Suppressor macrophage treated with lipopolysaccharide for 1 hour (primary cell): ENCODE data around the gene KLF11.
"Not testable (repeated sequence)": the region's sequence is repeated elsewhere in the genome, so short reads cannot be mapped to it uniquely, and the experiment has no call there.

ENCODE experiments used
- DNase-seq, 3 donors: peaks; one replicate each; pipeline ENCODE4 v3.0.0-alpha.2; 2020 to 2022

KLF11 gene

GRCh38 chr2:10009811-10010781 is 33.3 kb upstream of the KLF11 start:
- DNase-seq, result no peak

GRCh38 chr2:10010861-10011605 is 32.3 kb upstream of the KLF11 start:
- DNase-seq, result not testable (repeated sequence)

DNA sequence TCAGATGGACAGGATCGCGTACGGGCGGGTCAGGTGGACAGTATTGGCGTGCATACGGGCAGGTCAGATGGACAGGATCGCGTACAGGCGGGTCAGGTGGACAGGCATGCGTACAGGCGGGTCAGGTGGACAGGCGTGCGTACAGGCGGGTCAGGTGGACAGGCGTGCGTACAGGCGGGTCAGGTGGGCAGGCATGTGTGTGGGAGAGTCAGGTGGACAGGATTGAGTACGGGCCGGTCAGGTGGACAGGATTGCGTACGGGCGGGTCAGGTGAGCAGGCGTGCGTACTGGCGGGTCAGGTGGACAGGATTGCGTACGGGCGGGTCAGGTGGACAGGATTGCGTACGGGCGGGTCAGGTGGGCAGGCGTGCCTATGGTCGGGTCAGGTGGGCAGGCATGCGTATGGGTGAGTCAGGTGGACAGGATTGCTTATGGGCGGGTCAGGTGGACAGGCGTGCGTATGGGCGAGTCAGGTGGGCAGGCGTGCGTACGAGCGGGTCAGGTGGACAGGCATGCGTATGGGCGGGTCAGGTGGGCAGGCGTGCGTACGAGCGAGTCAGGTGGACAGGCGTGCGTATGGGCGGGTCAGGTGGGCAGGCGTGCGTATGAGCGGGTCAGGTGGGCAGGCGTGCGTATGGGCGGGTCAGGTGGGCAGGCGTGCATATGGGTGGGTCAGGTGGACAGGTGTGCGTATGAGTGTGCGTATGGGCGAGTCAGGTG is 31.6 kb upstream of the KLF11 start:
- DNase-seq, result not testable (repeated sequence)

DNA sequence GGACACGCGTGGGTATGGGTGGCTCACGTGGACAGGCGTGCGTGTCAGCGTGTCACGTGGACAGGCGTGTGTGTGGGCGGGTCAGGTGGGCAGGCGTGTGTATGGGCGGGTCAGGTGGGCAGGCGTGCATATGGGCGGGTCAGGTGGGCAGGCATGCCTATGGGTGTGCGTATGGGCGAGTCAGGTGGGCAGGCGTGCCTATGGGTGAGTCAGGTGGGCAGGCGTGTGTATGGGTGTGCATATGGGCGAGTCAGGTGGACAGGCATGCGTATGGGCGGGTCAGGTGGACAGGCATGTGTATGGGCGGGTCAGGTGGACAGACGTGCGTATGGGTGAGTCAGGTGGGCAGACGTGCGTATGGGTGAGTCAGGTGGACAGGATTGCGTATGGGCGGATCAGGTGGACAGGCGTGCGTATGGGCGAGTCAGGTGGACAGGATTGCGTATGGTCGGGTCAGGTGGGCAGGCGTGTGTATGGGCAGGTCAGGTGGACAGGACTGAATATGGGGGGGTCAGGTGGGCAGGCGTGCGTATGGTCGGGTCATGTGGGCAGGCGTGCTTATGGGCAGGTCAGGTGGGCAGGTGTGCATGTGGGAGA is 30.9 kb upstream of the KLF11 start:
- not testable (repeated sequence) for DNase-seq

- no peak for DNase-seq
Observed at GRCh38 chr2:10012963-10013461, 30.3 kb upstream of the KLF11 start.

DNA sequence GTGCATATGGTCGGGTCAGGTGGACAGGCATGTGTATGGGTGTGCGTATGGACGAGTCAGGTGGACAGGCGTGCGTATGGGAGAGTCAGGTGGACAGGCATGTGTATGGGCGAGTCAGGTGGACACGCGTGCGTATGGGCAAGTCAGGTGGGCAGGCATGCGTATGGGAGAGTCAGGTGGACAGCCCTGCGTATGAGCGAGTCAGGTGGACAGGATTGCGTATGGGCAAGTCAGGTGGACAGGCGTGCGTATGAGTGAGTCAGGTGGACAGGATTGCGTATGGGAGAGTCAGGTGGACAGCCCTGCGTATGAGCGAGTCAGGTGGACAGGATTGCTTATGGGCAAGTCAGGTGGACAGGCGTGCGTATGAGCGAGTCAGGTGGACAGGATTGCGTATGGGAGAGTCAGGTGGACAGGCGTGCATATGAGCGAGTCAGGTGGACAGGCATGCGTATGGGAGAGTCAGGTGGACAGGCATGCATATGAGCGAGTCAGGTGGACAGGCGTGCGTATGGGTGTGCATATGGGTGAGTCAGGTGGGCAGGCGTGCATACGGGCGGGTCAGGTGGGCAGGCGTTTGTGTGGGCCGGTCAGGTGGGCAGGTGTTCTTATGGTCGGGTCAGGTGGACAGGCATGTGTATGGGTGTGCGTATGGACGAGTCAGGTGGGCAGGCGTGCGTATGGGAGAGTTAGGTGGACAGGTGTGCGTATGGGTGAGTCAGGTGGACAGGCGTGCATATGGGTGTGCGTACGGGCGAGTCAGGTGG is 29.5 kb upstream of the KLF11 start:
- DNase-seq, result not testable (repeated sequence)

GRCh38 chr2:10014418-10015190 is 28.7 kb upstream of the KLF11 start:
- DNase-seq, result no peak

GRCh38 chr2:10015376-10015989 is 27.9 kb upstream of the KLF11 start:
- not testable (repeated sequence) for DNase-seq

DNA sequence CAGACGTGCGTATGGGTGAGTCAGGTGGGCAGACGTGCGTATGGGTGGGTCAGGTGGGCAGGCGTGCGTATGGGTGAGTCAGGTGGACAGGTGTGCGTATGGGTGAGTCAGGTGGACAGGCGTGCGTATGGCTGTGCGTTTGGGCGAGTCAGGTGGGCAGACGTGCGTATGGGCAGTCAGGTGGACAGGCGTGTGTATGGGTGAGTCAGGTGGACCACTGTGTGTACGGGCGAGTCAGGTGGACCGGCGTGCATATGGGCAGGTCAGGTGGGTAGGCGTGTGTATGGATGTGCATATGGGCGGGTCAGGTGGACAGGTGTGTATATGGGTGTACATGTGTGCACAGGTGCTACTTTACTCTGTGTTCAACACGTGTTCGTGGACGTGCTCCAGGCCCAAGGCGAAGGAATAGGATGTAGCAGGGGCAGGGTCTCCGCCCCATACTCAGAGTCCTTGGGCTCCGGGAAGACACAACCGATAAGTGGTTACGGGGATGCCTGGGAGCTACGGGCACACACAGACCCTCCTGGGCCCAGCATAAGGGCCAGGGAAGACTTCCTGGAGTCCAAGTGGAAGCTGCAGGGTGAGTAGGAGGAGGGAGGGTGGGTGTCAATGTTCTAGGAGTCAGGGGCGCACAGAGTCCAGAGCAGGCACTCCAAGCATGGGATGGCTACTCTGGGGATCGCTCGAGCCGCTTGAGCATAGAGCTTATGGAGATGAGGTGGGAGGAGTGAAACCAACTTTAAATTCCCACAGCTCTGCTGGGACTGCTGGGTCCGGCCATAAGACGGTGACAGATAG is 27.1 kb upstream of the KLF11 start:
- DNase-seq, result no peak

DNA sequence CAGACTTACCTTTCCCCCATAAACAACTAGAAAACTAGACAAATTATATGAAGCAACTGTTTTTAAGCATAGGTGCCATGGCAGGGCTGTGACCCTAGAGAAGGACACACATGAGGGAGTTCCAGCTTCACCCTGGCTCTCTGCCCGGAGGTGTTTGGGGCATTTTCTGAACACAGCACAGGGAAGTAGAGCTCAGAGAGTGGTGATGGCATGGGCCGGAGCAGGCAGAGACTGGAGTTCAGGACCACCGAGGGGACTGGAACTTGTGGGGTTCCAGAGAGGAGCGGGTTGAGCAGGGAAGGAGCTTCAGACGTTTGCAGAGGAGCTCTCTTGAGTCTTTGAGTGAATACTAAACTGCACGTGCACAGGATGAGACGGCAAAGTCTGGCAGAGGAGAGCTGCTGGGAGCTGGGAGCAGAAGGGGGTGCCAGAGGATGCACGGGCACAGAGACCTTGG is 26.5 kb upstream of the KLF11 start:
- DNase-seq, result no peak

DNA sequence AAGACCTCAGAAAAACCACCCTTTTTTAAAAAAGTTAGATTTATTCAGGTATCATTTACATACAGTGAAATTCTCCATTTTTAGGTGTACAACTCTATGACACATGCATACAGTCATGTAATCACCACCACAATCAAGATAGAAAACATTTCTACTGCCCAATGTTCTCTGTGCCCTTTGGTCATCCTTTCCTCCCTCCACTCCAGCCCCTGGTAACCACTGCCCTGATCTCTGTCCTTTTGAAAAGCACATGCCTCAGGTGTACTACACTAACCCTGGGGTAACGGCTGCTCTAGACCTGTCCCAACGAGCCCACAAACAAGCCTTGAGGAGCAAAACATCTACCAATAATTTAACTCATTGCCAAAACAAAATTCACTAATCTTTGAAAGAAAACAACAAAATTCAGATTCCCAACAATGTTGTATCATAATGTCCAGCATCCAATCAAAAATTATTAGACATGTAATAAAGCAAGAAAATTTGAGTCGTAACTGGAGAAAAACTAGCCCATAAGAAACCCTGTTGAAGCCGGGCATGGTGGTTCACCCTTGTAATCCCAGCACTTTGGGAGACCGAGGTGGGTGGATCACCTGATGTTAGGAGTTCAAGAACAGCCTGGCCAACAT is 25.9 kb upstream of the KLF11 start:
- DNase-seq, result no peak

- peak; percentile 35 to 48 (median 36) for DNase-seq
Observed at GRCh38 chr2:10019174-10019573, 24.2 kb upstream of the KLF11 start.

GRCh38 chr2:10019602-10020400 is 23.5 kb upstream of the KLF11 start:
- DNase-seq, result peak in 2 of 3 donors; percentile 39 to 40

DNA sequence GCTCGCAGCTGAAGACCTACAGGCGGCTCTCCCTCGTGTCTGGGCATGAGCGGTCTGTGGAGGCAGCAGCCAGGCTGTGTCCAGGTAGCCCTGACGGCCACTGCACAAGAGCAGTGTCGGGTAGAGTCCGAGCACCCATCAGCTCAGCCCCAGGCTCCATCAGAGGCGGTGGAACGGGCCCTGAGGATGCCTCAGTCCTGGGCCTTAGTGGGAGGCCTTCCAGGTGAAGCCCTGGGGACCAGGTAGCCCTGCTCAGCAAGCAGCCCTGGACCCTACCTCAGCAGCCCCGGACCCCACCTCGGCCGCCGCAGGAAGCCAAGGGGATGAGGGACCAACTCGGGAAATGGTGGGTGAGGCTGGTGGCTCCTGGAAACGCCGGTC is 21.3 kb upstream of the KLF11 start:
- DNase-seq, result no peak

DNA sequence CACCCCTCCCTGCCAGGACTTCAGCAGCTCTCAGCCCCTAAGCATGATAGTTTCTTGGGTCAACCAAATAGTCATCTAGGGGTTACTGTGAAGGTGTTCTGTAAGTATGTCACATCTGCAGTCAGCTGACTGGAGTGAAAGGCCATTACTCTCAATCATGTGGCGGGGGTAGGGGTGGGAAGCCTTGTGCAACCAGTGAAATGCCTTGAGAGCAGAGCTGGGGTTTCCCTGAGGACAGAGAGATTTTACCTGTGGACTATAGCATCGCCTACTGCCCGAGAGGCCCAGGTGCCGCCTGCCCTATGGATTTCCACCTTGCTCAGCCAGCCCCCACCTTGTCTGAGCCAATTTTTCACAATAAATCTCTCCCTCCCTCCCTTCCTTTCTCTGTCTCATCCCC is 20.9 kb upstream of the KLF11 start:
- DNase-seq, result peak; percentile 39 to 61 (median 43)

- DNase-seq, result no peak
Observed at GRCh38 chr2:10022966-10023662, 20.2 kb upstream of the KLF11 start.

DNA sequence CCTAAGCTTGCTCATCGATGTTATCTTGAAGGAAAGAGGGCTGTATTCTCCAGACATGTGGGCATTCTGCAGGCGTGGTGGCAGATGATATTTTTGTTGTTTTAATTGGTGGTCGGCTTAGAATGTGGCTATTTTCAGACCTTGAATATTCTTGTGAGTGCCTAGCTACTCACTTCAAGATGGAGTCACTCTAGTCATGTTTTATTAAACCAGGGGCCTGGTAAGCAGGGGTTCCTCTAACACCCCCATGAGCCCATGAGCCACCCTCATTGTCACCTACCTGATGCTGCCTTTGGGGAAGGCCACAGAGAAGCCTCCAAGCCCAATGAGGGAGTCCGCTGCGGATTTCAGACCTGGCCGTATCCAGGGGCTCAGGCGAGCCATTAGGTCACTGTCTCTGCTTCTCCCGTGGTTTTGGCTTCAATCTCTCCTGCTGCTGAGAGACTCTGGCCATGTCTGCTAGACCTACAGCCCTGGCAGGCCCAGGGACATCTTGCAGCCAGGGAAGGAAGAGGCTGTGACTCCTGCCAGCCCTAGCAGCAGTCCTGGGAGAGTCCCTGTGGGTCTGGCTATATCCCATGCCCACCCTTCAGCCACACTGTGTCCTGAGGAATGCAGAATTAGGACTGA is 16.3 kb upstream of the KLF11 start:
- no peak for DNase-seq
